ENCODE results near the gene CCDC136.

Gene CCDC136

GRCh38 chr7:128805225-128805624 is 13.5 kb downstream of the CCDC136 start:
- DNase-seq (ENCODE audit: low spot score): no peak

- no peak for DNase-seq (ENCODE audit: low spot score)
Measured at GRCh38 chr7:128807191-128807590, 15.4 kb downstream of the CCDC136 start.

GRCh38 chr7:128809363-128809762 is 17.6 kb downstream of the CCDC136 start:
- DNase-seq (ENCODE audit: low spot score): no peak

- DNase-seq (ENCODE audit: low spot score): no peak
Measured at GRCh38 chr7:128810473-128810872, 18.7 kb downstream of the CCDC136 start.

GRCh38 chr7:128810997-128811396 is 19.2 kb downstream of the CCDC136 start:
- no peak for DNase-seq (ENCODE audit: low spot score)

GRCh38 chr7:128811631-128812430 is 20.1 kb downstream of the CCDC136 start:
- DNase-seq (ENCODE audit: low spot score): no peak

- DNase-seq (ENCODE audit: low spot score): peak; percentile 23
Measured at GRCh38 chr7:128812514-128813168, 20.9 kb downstream of the CCDC136 start.

GRCh38 chr7:128814499-128814898 is 22.7 kb downstream of the CCDC136 start:
- no peak for DNase-seq (ENCODE audit: low spot score)

GRCh38 chr7:128815289-128815942 is 23.6 kb downstream of the CCDC136 start:
- DNase-seq (ENCODE audit: low spot score): no peak

- no peak for DNase-seq (ENCODE audit: low spot score)
Measured at GRCh38 chr7:128818694-128819093, 26.9 kb downstream of the CCDC136 start.

- DNase-seq (ENCODE audit: low spot score): no peak
Measured at GRCh38 chr7:128821724-128822123, 30.0 kb downstream of the CCDC136 start.

GRCh38 chr7:128826512-128826911 is 34.7 kb downstream of the CCDC136 start:
- DNase-seq (ENCODE audit: low spot score): no peak

GRCh38 chr7:128826916-128827247 is 35.1 kb downstream of the CCDC136 start:
- DNase-seq (ENCODE audit: low spot score): no peak

- no peak for DNase-seq (ENCODE audit: low spot score)
Measured at GRCh38 chr7:128827248-128827958, 35.6 kb downstream of the CCDC136 start.

- no peak for DNase-seq (ENCODE audit: low spot score)
Measured at GRCh38 chr7:128827971-128828711, 36.4 kb downstream of the CCDC136 start.

- DNase-seq (ENCODE audit: low spot score): peak; percentile 43
Measured at GRCh38 chr7:128829391-128830166, 37.8 kb downstream of the CCDC136 start.

GRCh38 chr7:128830231-128831177 is 38.7 kb downstream of the CCDC136 start, which contains the start of gene FLNC:
Gene FLNC, plus strand, starts transcription at chr7:128830406. Its CDS starts 232 bp downstream, at chr7:128830638.
- DNase-seq (ENCODE audit: low spot score): peak; percentile 60

- peak; percentile 76 for DNase-seq (ENCODE audit: low spot score)
Measured at GRCh38 chr7:128831178-128831993, 39.6 kb downstream of the CCDC136 start.
